ENCODE results near the gene CCL25.

CCL25 gene

GRCh38 chr19:8086849-8087248, 34.3 kb downstream of the CCL25 start:
- no peak overlapping the region for H3K4me3 ChIP-seq (ENCODE audit: low read depth, low read length)
- no peak for DNase-seq (ENCODE audit: low read depth)
- TF ChIP-seq MYC (IDR thresholded peaks at IDR 0.05; ENCODE audit: low read depth, low read length) = no peak
- TF ChIP-seq POLR2A (IDR thresholded peaks at IDR 0.05; ENCODE audit: extremely low read depth, insufficient read length) = no peak
- TF ChIP-seq CTCF (IDR thresholded peaks at IDR 0.05; ENCODE audit: low read depth, low read length) = no peak
- no peak for TF ChIP-seq MAX (IDR thresholded peaks at IDR 0.05; ENCODE audit: low read depth, low read length)

GRCh38 chr19:8087876-8088275, 35.3 kb downstream of the CCL25 start:
- no peak overlapping the region for H3K4me3 ChIP-seq (ENCODE audit: low read depth, low read length)
- DNase-seq (ENCODE audit: low read depth) = no peak
- TF ChIP-seq CTCF (IDR thresholded peaks at IDR 0.05; ENCODE audit: low read depth, low read length) (no peak), POLR2A (IDR thresholded peaks at IDR 0.05; ENCODE audit: extremely low read depth, insufficient read length) (no peak), MAX (IDR thresholded peaks at IDR 0.05; ENCODE audit: low read depth, low read length) (no peak), MYC (IDR thresholded peaks at IDR 0.05; ENCODE audit: low read depth, low read length) (no peak)

- TF ChIP-seq CTCF (IDR thresholded peaks at IDR 0.05; ENCODE audit: low read depth, low read length) = no peak
- no peak for TF ChIP-seq MAX (IDR thresholded peaks at IDR 0.05; ENCODE audit: low read depth, low read length)
- TF ChIP-seq MYC (IDR thresholded peaks at IDR 0.05; ENCODE audit: low read depth, low read length) = no peak
- no peak for TF ChIP-seq POLR2A (IDR thresholded peaks at IDR 0.05; ENCODE audit: extremely low read depth, insufficient read length)
- no peak overlapping the region for H3K4me3 ChIP-seq (ENCODE audit: low read depth, low read length)
- DNase-seq (ENCODE audit: low read depth) = peak; percentile 37
Measured at GRCh38 chr19:8088752-8089663, 36.4 kb downstream of the CCL25 start.

GRCh38 chr19:8089664-8090601, 37.4 kb downstream of the CCL25 start:
- TF ChIP-seq POLR2A (IDR thresholded peaks at IDR 0.05; ENCODE audit: extremely low read depth, insufficient read length) (no peak), MYC (IDR thresholded peaks at IDR 0.05; ENCODE audit: low read depth, low read length) (no peak), CTCF (IDR thresholded peaks at IDR 0.05; ENCODE audit: low read depth, low read length) (no peak), MAX (IDR thresholded peaks at IDR 0.05; ENCODE audit: low read depth, low read length) (no peak; the same call in 1 of the 2 replicates)
- H3K4me3 ChIP-seq (ENCODE audit: low read depth, low read length) = no peak overlapping the region
- no peak for DNase-seq (ENCODE audit: low read depth)

GRCh38 chr19:8090950-8091349, 38.4 kb downstream of the CCL25 start:
- no peak for DNase-seq (ENCODE audit: low read depth)
- no peak overlapping the region for H3K4me3 ChIP-seq (ENCODE audit: low read depth, low read length)
- TF ChIP-seq MAX (IDR thresholded peaks at IDR 0.05; ENCODE audit: low read depth, low read length) = no peak
- no peak for TF ChIP-seq POLR2A (IDR thresholded peaks at IDR 0.05; ENCODE audit: extremely low read depth, insufficient read length)
- no peak for TF ChIP-seq CTCF (IDR thresholded peaks at IDR 0.05; ENCODE audit: low read depth, low read length)
- TF ChIP-seq MYC (IDR thresholded peaks at IDR 0.05; ENCODE audit: low read depth, low read length) = no peak
